Measurements from ENCODE around the gene ZAR1L. TPM values are rescaled to one million over a fixed set of nuclear protein-coding genes. Genes with fewer than 3 reads are reported as not detected.

Gene ZAR1L
- total RNA-seq, 2 experiments from 2014 or later: not detected

GRCh38 chr13:32297206-32297605 is 18.0 kb downstream of the ZAR1L start:
- POLR2A ChIA-PET: no interaction called here

DNA sequence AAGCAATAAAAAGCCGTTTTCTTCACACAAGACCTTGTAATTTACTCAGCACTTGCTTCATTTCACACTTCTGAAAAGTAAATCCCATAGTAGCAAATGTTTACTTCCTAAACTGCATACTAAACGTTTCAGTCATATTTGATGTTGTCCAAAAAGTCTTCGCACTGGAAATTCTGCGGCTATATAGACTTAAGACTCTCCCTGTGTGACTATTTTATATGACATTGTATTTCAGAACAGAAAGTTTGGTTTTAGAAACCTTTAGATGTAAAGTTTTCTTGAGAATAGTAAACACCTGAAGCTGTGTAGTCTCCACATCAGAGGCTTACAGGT is 29.6 kb downstream of the ZAR1L start:
- ChIA-PET POLR2A (no interaction called here), CTCF (no interaction called here)
- no peaks in the 10 kb centered on the region for H3K27me3 Mint-ChIP-seq
- H3K27ac Mint-ChIP-seq: no peak overlapping the region
- no peaks in the 10 kb centered on the region for H3K4me1 Mint-ChIP-seq
- no peaks in the 10 kb centered on the region for H3K36me3 Mint-ChIP-seq (ENCODE audit: low read depth)
- H3K4me3 Mint-ChIP-seq: no peak overlapping the region
- no peak for DNase-seq
- no peaks in the 10 kb centered on the region for H3K9me3 Mint-ChIP-seq

More at GRCh38 chr13:32297206-32297605, 18.0 kb downstream of the ZAR1L start:
- Mint-ChIP-seq H3K27ac (no peak overlapping the region), H3K4me1 (peaks cover 12% of the 10 kb centered on the region), H3K9me3 (no peaks in the 10 kb centered on the region), H3K27me3 (peaks cover 17% of the 10 kb centered on the region), H3K4me3 (no peak overlapping the region), H3K36me3 (ENCODE audit: low read depth) (no peaks in the 10 kb centered on the region)
- DNase-seq: no peak
- CTCF ChIA-PET: no interaction called here

DNA sequence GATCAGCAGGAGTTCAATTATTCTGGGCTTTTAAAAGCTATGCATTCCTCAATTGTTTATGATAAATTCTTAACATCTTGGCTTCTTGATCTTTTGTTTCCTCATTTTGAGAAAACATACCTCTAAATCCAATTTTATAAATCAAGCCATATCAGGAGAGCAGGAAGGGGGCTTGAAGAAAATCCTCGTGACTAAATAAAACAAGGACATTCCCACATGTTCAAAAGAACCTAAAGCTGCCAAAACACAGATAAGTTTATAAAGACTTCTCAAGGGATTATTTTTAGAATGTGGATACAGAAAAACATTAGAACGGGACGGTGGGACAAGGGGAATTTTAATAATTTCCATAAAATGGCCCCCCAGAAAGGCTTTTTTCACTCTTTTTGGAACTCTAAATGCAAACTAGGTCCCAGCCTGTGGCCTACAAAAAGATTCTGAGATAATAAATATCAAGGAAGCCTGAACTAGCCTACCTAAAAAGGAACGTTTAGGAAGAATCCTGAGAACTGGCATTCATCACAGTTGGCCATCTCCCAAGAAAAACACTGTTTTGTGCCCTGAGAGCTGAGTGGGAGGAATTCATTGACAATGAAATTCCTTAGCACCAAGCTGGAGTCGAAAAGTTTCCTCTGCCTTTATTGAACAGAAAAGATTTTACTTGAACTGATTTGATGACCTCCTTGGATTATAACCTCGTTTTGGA is 30.1 kb downstream of the ZAR1L start:
- Mint-ChIP-seq H3K9me3 (no peaks in the 10 kb centered on the region), H3K27me3 (no peaks in the 10 kb centered on the region), H3K4me1 (no peaks in the 10 kb centered on the region), H3K4me3 (no peak overlapping the region), H3K36me3 (ENCODE audit: low read depth) (no peaks in the 10 kb centered on the region), H3K27ac (no peak overlapping the region)
- no peak for DNase-seq
- ChIA-PET POLR2A (no interaction called here), CTCF (no interaction called here)

DNA sequence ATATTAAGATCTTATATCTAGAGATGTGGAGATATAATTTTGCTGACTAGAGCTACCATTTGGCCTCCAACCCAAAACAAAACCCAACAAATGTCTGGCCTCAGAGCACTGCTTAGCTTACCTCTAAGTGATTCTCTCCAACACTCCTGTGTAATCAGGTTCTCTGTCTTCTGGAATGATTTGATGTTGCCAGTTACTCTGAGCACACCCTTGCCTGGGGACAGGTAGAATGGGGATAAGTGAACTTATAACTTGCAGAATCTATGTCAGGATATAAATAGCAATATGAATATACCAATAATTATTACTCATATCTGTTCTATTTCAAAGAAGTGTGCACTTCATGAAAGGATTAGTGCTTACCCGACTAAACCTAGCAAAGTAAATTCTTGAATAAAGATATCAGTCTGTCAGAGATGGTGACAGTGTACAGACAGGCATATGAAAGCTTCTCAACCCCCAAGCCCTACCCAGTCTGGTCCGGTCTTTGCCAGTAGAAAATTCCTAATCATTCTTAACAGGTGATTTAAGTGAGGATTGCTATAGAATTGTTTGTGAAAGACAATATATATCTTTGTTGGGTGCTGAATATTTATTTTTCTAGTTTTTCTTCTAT is 33.0 kb downstream of the ZAR1L start:
- ChIA-PET CTCF (no interaction called here), POLR2A (no interaction called here)
- Mint-ChIP-seq H3K4me1 (no peaks in the 10 kb centered on the region), H3K27ac (no peak overlapping the region), H3K27me3 (no peaks in the 10 kb centered on the region), H3K9me3 (no peaks in the 10 kb centered on the region), H3K36me3 (ENCODE audit: low read depth) (no peaks in the 10 kb centered on the region), H3K4me3 (no peak overlapping the region)
- DNase-seq: no peak

GRCh38 chr13:32281096-32281495 is 34.1 kb downstream of the ZAR1L start:
- no peak for DNase-seq
- ChIA-PET POLR2A (no interaction called here), CTCF (no interaction called here)
- no peaks in the 10 kb centered on the region for H3K4me1 Mint-ChIP-seq
- no peaks in the 10 kb centered on the region for H3K36me3 Mint-ChIP-seq (ENCODE audit: low read depth)
- H3K27ac Mint-ChIP-seq: no peak overlapping the region
- H3K9me3 Mint-ChIP-seq: no peaks in the 10 kb centered on the region
- no peak overlapping the region for H3K4me3 Mint-ChIP-seq
- no peaks in the 10 kb centered on the region for H3K27me3 Mint-ChIP-seq

DNA sequence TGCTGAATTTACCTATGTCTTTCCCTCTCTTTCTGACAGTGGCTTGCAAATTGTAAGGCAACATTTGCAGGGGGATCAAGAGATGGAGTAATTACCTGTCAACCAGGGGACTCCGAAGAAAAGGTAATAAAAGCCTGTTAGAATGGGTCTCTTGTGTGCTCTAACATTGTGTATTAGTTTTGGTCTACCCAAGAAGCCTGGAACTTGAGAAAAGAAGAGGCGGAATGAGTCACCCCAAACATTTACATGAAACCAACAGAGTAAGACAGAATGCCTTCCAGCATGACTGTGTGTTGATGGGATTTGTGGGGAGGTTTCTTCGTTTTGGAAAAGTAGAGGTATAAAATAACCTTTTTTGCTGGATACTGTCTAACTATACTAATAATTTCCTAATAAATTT is 36.7 kb downstream of the ZAR1L start:
- no peak overlapping the region for H3K27ac Mint-ChIP-seq
- DNase-seq: no peak
- H3K36me3 Mint-ChIP-seq (ENCODE audit: low read depth): no peaks in the 10 kb centered on the region
- no peaks in the 10 kb centered on the region for H3K9me3 Mint-ChIP-seq
- H3K4me3 Mint-ChIP-seq: no peak overlapping the region
- H3K27me3 Mint-ChIP-seq: no peaks in the 10 kb centered on the region
- POLR2A ChIA-PET: no interaction called here
- H3K4me1 Mint-ChIP-seq: no peaks in the 10 kb centered on the region
- CTCF ChIA-PET: no interaction called here

DNA sequence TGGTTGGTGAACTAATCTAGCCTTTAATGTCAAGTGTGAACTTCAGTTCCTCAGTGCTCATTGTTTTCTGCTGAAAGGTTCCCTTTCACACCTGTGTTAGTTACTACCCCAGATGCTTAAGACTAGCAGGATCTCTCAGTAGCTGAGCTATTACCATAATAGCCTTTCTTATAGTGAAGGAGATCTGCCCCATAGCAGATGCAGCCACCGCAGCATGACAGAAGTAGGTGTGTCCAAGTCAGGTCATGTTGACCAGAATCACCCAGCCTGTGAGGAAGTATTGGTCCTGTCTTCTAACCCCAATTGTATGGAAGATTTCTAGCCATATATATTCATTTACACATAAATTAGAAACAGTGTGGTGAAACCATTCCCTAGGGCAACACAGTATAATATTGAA is 37.3 kb downstream of the ZAR1L start:
- ChIA-PET CTCF (no interaction called here), POLR2A (no interaction called here)
- DNase-seq: no peak
- Mint-ChIP-seq H3K4me3 (no peak overlapping the region), H3K4me1 (no peaks in the 10 kb centered on the region), H3K36me3 (ENCODE audit: low read depth) (no peaks in the 10 kb centered on the region), H3K27me3 (no peaks in the 10 kb centered on the region), H3K27ac (no peak overlapping the region), H3K9me3 (no peaks in the 10 kb centered on the region)

DNA sequence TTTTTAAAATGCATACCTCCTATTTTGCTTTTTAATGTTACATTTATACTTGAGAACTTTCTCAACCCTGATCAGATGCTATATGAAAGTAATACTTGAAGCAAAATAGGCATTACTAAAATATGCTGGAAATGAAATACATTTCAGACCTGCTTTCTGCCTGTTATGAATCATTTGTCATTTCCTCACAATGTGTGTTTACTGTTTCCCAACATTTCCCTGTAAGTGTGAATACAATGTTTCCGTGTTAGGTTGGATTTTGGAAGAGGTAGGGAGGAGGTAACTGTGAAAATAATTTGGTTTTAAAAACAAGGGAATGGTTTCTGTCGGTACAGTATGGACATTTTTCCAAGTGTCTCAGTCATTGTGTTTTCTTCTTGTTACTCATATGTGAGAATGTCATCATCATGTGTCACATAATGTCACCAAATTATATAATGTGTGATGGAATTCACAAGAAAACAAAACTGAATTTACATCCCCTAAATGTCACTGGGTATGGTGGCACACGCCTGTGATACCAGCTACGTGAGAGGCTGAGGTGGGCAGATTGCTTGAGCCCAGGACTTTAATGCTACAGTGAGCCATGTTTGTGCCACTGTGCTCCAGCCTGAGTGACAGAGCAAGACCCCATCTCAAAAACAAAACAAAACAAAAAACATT is 43.0 kb downstream of the ZAR1L start:
- H3K9me3 Mint-ChIP-seq: no peaks in the 10 kb centered on the region
- no peaks in the 10 kb centered on the region for H3K36me3 Mint-ChIP-seq (ENCODE audit: low read depth)
- no peak for DNase-seq
- peaks cover 1% of the 10 kb centered on the region for H3K4me1 Mint-ChIP-seq
- CTCF ChIA-PET: no interaction called here
- no peak overlapping the region for H3K4me3 Mint-ChIP-seq
- H3K27me3 Mint-ChIP-seq: no peaks in the 10 kb centered on the region
- no peak overlapping the region for H3K27ac Mint-ChIP-seq
- POLR2A ChIA-PET: no interaction called here

- Mint-ChIP-seq H3K4me1 (peaks cover 1% of the 10 kb centered on the region), H3K27ac (no peak overlapping the region), H3K27me3 (no peaks in the 10 kb centered on the region), H3K36me3 (ENCODE audit: low read depth) (no peaks in the 10 kb centered on the region), H3K4me3 (no peak overlapping the region), H3K9me3 (no peaks in the 10 kb centered on the region)
- POLR2A ChIA-PET: interaction anchor here (0.6 kb wide), 1 partner anchor 32 kb away, joined by 3 read pairs; no protein-coding TSS in a partner anchor
- DNase-seq: peak; percentile 53
- CTCF ChIA-PET: no interaction called here
These were observed 47.2 kb downstream of the ZAR1L start for GRCh38 chr13:32267836-32268439.

DNA sequence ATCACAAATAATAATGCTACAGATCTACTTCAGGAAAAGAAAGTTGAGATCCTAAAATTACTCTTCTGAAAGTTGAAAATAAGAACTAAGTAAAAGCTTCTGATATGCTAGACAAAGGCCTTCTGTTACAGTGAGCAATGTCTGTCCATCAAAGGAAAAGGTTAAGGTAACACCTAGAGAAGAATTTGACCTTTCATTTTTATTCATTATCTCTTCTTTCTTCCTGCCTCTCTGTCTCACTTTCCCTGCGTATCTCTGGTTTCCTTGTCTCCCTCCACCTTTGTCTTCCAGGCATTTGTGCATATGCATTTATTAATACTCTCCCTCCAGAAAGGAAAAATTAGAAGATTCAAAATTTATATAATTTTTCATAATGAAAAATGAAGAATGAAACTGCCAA is 49.0 kb downstream of the ZAR1L start:
- ChIA-PET CTCF (no interaction called here), POLR2A (no interaction called here)

DNA sequence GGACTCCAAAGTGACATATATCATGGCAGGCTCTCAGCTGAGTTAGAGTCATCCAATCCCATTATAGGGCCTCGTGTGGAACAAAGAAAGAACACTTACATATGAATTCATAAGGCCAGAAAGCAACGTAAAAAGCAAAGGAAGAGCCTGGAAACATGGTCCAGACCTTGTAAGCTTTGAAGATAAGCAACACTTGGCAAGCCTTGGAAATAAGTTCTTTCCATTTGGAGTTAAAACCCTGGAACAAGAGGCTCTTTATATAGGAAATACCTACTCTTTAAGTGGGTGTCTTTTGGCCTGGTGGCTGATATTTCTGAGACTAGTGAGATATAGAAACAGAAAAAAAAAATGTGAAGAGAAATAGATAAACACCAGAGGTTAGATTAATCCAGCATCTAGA is 49.4 kb downstream of the ZAR1L start:
- Mint-ChIP-seq H3K27ac (no peak overlapping the region), H3K4me3 (no peak overlapping the region), H3K36me3 (ENCODE audit: low read depth) (no peaks in the 10 kb centered on the region), H3K9me3 (no peaks in the 10 kb centered on the region), H3K4me1 (no peaks in the 10 kb centered on the region), H3K27me3 (no peaks in the 10 kb centered on the region)
- DNase-seq: no peak
- CTCF ChIA-PET: no interaction called here
- POLR2A ChIA-PET: no interaction called here

More for the DNA sequence above, 49.0 kb downstream of the ZAR1L start:
- Mint-ChIP-seq H3K9me3 (no peaks in the 10 kb centered on the region), H3K27ac (no peak overlapping the region), H3K4me1 (no peaks in the 10 kb centered on the region), H3K27me3 (no peaks in the 10 kb centered on the region), H3K4me3 (no peak overlapping the region), H3K36me3 (ENCODE audit: low read depth) (no peaks in the 10 kb centered on the region)
- DNase-seq: no peak

- Mint-ChIP-seq H3K9me3 (no peaks in the 10 kb centered on the region), H3K27me3 (no peaks in the 10 kb centered on the region), H3K36me3 (ENCODE audit: low read depth) (no peaks in the 10 kb centered on the region), H3K4me1 (no peaks in the 10 kb centered on the region), H3K4me3 (no peak overlapping the region), H3K27ac (no peak overlapping the region)
- CTCF ChIA-PET: interaction anchor here (1.1 kb wide), 1 partner anchor 51 kb away, joined by 3 read pairs; the partner anchor contains the start of genes BRCA2 and ZAR1L
- no peak for DNase-seq
- POLR2A ChIA-PET: interaction anchor here (0.6 kb wide), 1 partner anchor 555 kb away, joined by 4 read pairs; no protein-coding TSS in a partner anchor
These were observed 50.8 kb downstream of the ZAR1L start for GRCh38 chr13:32264407-32264806.

DNA sequence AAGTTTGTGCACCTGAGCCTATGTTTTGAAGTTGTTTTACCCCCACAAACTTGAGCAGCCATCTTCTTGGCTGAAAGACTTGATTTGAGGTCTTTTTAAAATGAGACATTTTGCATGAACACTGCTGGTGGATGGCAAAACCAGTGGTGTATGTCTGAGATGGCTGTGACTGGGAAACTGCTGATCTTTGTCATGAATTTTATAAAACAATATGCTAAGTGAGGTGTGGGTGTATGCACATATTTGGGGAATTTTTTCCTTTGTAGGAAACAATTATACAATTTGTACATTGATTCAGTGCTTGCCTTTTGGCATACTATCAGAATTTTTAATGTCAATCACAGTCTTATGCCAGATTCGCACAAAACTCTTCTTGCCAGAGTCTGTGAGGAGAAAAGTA is 52.5 kb downstream of the ZAR1L start:
- POLR2A ChIA-PET: no interaction called here
- H3K4me3 Mint-ChIP-seq: no peak overlapping the region
- H3K4me1 Mint-ChIP-seq: no peaks in the 10 kb centered on the region
- DNase-seq: no peak
- no peaks in the 10 kb centered on the region for H3K36me3 Mint-ChIP-seq (ENCODE audit: low read depth)
- CTCF ChIA-PET: no interaction called here
- H3K9me3 Mint-ChIP-seq: no peaks in the 10 kb centered on the region
- no peaks in the 10 kb centered on the region for H3K27me3 Mint-ChIP-seq
- no peak overlapping the region for H3K27ac Mint-ChIP-seq

Measured in activated CD4-positive, alpha-beta T cell treated with anti-CD3 and anti-CD28 coated beads, Interleukin-2, amount 10 ng/mL, durations not matched to agents 7 days and 5 days (primary cell).